HepG2 (cell line): ENCODE data around the gene SMAD3.
"Not testable (repeated sequence)": the region's sequence is repeated elsewhere in the genome, so short reads cannot be mapped to it uniquely, and the experiment has no call there.

Source experiments
- FOXO1 ChIP-seq: sonication (generic); formaldehyde crosslinking; IDR thresholded peaks from 2 replicates; pipeline ENCODE4 v1.4.0; 2020; ENCODE audit warnings: missing genetic modification reagents
- KDM4B ChIP-seq: sonication (generic); formaldehyde crosslinking; IDR thresholded peaks from 2 replicates; pipeline ENCODE4 v1.4.0; 2020; ENCODE audit warnings: missing genetic modification reagents
- PRMT3 ChIP-seq: sonication (generic); formaldehyde crosslinking; IDR thresholded peaks from 2 replicates; pipeline ENCODE4 v1.8.1; 2022; ENCODE audit warnings: low read depth, mild to moderate bottlenecking, moderate library complexity, missing genetic modification reagents, borderline replicate concordance
- RAD21 ChIP-seq: fragments of 450-650 bp; formaldehyde crosslinking; IDR thresholded peaks from 2 replicates; pipeline ENCODE4 v1.5.0; 2020; ENCODE audit warnings: mild to moderate bottlenecking
- SP1 ChIP-seq, 2 experiments: fragments of 450-650 bp in 1 of 2; sonication (generic) in 1 of 2; formaldehyde crosslinking in 1 of 2; IDR thresholded peaks; 2 replicates each; pipeline versions ENCODE4 v1.4.0 to v1.6.1; 2016 to 2020; ENCODE audit warnings: missing genetic modification reagents in 1 of 2
- SP2 ChIP-seq: sonication (generic); formaldehyde crosslinking; IDR thresholded peaks from 2 replicates; pipeline ENCODE4 v1.5.1; 2020; ENCODE audit warnings: mild to moderate bottlenecking, missing genetic modification reagents
- TEAD3 ChIP-seq: optimal IDR thresholded peaks from 2 replicates; pipeline ENCODE3; 2016; ENCODE audit warnings: borderline replicate concordance
- U2AF1 ChIP-seq: fragments of 200-400 bp; formaldehyde crosslinking; optimal IDR thresholded peaks from 2 replicates; pipeline ENCODE3; 2017; ENCODE audit warnings: mild to moderate bottlenecking, low read depth, low read length
- ZNF124 ChIP-seq: sonication (generic); formaldehyde crosslinking; IDR thresholded peaks from 2 replicates; pipeline ENCODE4 v1.4.0; 2020; ENCODE audit warnings: missing genetic modification reagents
- ZNF354B ChIP-seq: sonication (generic); formaldehyde crosslinking; IDR thresholded peaks from 2 replicates; pipeline ENCODE4 v1.8.0; 2022; ENCODE audit warnings: mild to moderate bottlenecking, missing genetic modification reagents
- TF ChIP-seq, protein P1 (sequence below): sonication (generic); formaldehyde crosslinking; IDR thresholded peaks from 2 replicates; pipeline ENCODE4 v1.4.0; 2020; ENCODE audit warnings: missing genetic modification reagents, borderline replicate concordance
- TF ChIP-seq, protein P2 (sequence below): sonication (generic); formaldehyde crosslinking; IDR thresholded peaks from 2 replicates; pipeline ENCODE4 v1.5.0; 2020; ENCODE audit warnings: mild to moderate bottlenecking, missing genetic modification reagents, borderline replicate concordance

DNA sequence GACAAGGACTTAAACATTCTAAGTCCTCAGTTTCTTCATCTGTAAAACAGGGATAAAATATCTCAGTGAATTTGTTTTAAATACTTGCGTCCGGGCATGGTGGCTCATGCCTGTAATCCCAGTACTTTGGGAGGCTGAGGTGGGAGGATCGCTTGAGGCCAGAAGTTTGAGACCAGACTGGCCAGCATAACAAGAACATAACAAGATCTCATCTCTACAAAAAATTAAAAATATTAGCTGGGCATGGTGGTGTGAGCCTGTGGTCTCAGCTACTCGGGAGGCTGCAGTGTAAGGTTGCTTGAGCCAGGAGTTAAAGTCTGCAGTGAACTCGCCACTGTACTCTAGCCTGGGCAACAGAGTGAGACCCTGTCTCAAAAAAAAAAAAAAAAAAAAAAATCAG is 57.4 kb downstream of the SMAD3 start:
- TF ChIP-seq RAD21 (CRISPR knock-in tag); ZNF354B (CRISPR knock-in tag); FOXO1 (CRISPR knock-in tag); ZNF124 (CRISPR knock-in tag); SP1 (IDR thresholded peaks at IDR 0.05); SP1 (CRISPR knock-in tag; IDR thresholded peaks at IDR 0.05); U2AF1; KDM4B; SP2; TEAD3; PRMT3: not testable (repeated sequence)
- TF ChIP-seq, protein P1, sequence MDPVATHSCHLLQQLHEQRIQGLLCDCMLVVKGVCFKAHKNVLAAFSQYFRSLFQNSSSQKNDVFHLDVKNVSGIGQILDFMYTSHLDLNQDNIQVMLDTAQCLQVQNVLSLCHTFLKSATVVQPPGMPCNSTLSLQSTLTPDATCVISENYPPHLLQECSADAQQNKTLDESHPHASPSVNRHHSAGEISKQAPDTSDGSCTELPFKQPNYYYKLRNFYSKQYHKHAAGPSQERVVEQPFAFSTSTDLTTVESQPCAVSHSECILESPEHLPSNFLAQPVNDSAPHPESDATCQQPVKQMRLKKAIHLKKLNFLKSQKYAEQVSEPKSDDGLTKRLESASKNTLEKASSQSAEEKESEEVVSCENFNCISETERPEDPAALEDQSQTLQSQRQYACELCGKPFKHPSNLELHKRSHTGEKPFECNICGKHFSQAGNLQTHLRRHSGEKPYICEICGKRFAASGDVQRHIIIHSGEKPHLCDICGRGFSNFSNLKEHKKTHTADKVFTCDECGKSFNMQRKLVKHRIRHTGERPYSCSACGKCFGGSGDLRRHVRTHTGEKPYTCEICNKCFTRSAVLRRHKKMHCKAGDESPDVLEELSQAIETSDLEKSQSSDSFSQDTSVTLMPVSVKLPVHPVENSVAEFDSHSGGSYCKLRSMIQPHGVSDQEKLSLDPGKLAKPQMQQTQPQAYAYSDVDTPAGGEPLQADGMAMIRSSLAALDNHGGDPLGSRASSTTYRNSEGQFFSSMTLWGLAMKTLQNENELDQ (CRISPR knock-in tag) = not testable (repeated sequence)
- TF ChIP-seq, protein P2, sequence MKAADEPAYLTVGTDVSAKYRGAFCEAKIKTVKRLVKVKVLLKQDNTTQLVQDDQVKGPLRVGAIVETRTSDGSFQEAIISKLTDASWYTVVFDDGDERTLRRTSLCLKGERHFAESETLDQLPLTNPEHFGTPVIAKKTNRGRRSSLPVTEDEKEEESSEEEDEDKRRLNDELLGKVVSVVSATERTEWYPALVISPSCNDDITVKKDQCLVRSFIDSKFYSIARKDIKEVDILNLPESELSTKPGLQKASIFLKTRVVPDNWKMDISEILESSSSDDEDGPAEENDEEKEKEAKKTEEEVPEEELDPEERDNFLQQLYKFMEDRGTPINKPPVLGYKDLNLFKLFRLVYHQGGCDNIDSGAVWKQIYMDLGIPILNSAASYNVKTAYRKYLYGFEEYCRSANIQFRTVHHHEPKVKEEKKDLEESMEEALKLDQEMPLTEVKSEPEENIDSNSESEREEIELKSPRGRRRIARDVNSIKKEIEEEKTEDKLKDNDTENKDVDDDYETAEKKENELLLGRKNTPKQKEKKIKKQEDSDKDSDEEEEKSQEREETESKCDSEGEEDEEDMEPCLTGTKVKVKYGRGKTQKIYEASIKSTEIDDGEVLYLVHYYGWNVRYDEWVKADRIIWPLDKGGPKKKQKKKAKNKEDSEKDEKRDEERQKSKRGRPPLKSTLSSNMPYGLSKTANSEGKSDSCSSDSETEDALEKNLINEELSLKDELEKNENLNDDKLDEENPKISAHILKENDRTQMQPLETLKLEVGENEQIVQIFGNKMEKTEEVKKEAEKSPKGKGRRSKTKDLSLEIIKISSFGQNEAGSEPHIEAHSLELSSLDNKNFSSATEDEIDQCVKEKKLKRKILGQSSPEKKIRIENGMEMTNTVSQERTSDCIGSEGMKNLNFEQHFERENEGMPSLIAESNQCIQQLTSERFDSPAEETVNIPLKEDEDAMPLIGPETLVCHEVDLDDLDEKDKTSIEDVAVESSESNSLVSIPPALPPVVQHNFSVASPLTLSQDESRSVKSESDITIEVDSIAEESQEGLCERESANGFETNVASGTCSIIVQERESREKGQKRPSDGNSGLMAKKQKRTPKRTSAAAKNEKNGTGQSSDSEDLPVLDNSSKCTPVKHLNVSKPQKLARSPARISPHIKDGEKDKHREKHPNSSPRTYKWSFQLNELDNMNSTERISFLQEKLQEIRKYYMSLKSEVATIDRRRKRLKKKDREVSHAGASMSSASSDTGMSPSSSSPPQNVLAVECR (CRISPR knock-in tag) = not testable (repeated sequence)
